HCT116 (cell line): ENCODE measurements around the gene CEP41. TPM values are rescaled to one million over a fixed set of nuclear protein-coding genes. Genes with fewer than 3 reads are reported as not detected.

Experiments
- ATAC-seq: fragments of 200-7000 bp; cut with Tn5 transposase; 2 replicates; pipeline ENCODE4 v1.9.1; 2020; ENCODE audit warnings: mild to moderate bottlenecking, moderate library complexity
- BruUV-seq: library from RNA; stranded (reverse); fragments of 400-500 nt; replicated peaks from 2 replicates; lab custom pipeline; 2021; lab: Mats Ljungman, UMichigan
- CTCF ChIA-PET: fragments of 300-600 bp; sonication (Branson Sonifier 250); formaldehyde crosslinking; loops from one replicate; lab custom pipeline; 2021; ENCODE audit warnings: antibody characterized with exemption; lab: Charles Lee
- POLR2A ChIA-PET: fragments of 300-600, 350-600 bp; sonication (Branson Sonifier 250); formaldehyde crosslinking; loops from one replicate; lab custom pipeline; 2021; ENCODE audit warnings: antibody characterized with exemption; lab: Charles Lee
- RAD21 ChIA-PET, 2 experiments: fragments of 300-600 bp; sonication (Branson Sonifier 250); formaldehyde crosslinking; loops; one replicate each; lab custom pipeline; 2023; ENCODE audit warnings: low total read pairs in 2 of 2; ENCODE audit not compliant: uncharacterized antibody in 2 of 2, unreplicated experiment in 2 of 2, low non-redundant PET in 1 of 2; lab: Charles Lee
- DNase-seq: peaks from one replicate; pipeline ENCODE4 v3.0.0-alpha.2; 2010; ENCODE audit warnings: low read depth, low spot score
- H2AFZ ChIP-seq: fragments of 200-600 bp; shearing (Covaris generic), sonication (generic); 2 replicates; pipeline ENCODE4 v1.6.1; 2017; ENCODE audit warnings: low read depth, mixed run types, mixed read lengths, antibody characterized with exemption, low read length; ENCODE audit not compliant: poor library complexity, severe bottlenecking
- H3K27ac ChIP-seq: 2 replicates; pipeline ENCODE4 v1.5.1; 2012; ENCODE audit warnings: low read depth, low read length
- H3K27me3 ChIP-seq: fragments of 200-600 bp; sonication (generic); 2 replicates; pipeline ENCODE4 v1.6.1; 2016; ENCODE audit warnings: mixed run types, low read length, mixed read lengths; ENCODE audit not compliant: insufficient read depth
- H3K36me3 ChIP-seq, 2 experiments: fragments of 200-500 bp in 1 of 2; fragments of 200-600 bp in 1 of 2; sonication (Bioruptor generic) in 1 of 2; sonication (generic) in 1 of 2; 2 replicates each; pipeline versions ENCODE4 v1.5.1 to v1.6.1; 2014 to 2016; ENCODE audit warnings: low read length in 2 of 2, inconsistent platforms in 1 of 2, mixed read lengths in 1 of 2, mixed run types in 1 of 2; ENCODE audit not compliant: insufficient read depth in 2 of 2, control insufficient read depth in 1 of 2
- H3K4me1 ChIP-seq, 2 experiments: fragments of 200-600 bp in 1 of 2; sonication (generic) in 1 of 2; 2 replicates each; pipeline versions ENCODE4 v1.5.1 to v1.6.1; 2012 to 2017; ENCODE audit warnings: low read length in 2 of 2, inconsistent platforms in 1 of 2, mild to moderate bottlenecking in 1 of 2, mixed read lengths in 1 of 2, mixed run types in 1 of 2, moderate library complexity in 1 of 2; ENCODE audit not compliant: insufficient read depth in 2 of 2, control insufficient read depth in 1 of 2
- H3K4me2 ChIP-seq: fragments of 200-600 bp; sonication (generic); 2 replicates; pipeline ENCODE4 v1.6.1; 2017; ENCODE audit warnings: mixed run types, low read length, mixed read lengths
- H3K4me3 ChIP-seq, 2 experiments: fragments of 200-600 bp in 1 of 2; sonication (generic) in 1 of 2; replicated peaks in 1 of 2; 2 replicates each; pipeline ENCODE4 v1.5.1; 2011 to 2016; ENCODE audit warnings: low read length in 2 of 2, control low read depth in 1 of 2, low read depth in 1 of 2, mild to moderate bottlenecking in 1 of 2, mixed read lengths in 1 of 2, mixed run types in 1 of 2
- H3K79me2 ChIP-seq: fragments of 200-600 bp; sonication (generic); 2 replicates; pipeline ENCODE4 v1.6.1; 2017; ENCODE audit warnings: mild to moderate bottlenecking, mixed run types, low read length, moderate library complexity, mixed read lengths; ENCODE audit not compliant: insufficient read depth
- H3K9ac ChIP-seq: fragments of 200-600 bp; sonication (generic); 2 replicates; pipeline ENCODE4 v1.6.1; 2016; ENCODE audit warnings: low read length, mixed read lengths
- H3K9me2 ChIP-seq: fragments of 200-600 bp; sonication (generic), shearing (Covaris generic); 2 replicates; pipeline ENCODE4 v1.6.1; 2017; ENCODE audit warnings: mixed run types, mild to moderate bottlenecking, moderate library complexity; ENCODE audit not compliant: insufficient read depth
- H3K9me3 ChIP-seq, 2 experiments: fragments of 200-500 bp in 1 of 2; fragments of 200-600 bp in 1 of 2; sonication (Bioruptor generic) in 1 of 2; sonication (generic) in 1 of 2; 2 replicates each; pipeline ENCODE4 v1.6.1; 2014 to 2017; ENCODE audit warnings: low read length in 2 of 2, mixed read lengths in 2 of 2, inconsistent platforms in 1 of 2, low read depth in 1 of 2, mild to moderate bottlenecking in 1 of 2, mixed run types in 1 of 2, moderate library complexity in 1 of 2; ENCODE audit not compliant: control insufficient read depth in 1 of 2, insufficient read depth in 1 of 2
- H4K20me1 ChIP-seq: fragments of 200-600 bp; sonication (generic), shearing (Covaris generic); 2 replicates; pipeline ENCODE4 v1.6.1; 2017; ENCODE audit warnings: mixed run types, mild to moderate bottlenecking, moderate library complexity; ENCODE audit not compliant: insufficient read depth
- CBX3 ChIP-seq: IDR thresholded peaks from 2 replicates; pipeline ENCODE4 v1.6.1; 2012; ENCODE audit warnings: low read depth
- CEBPB ChIP-seq: IDR thresholded peaks from 2 replicates; pipeline ENCODE4 v1.6.1; 2012; ENCODE audit warnings: low read depth
- ELF1 ChIP-seq: IDR thresholded peaks from 2 replicates; pipeline ENCODE4 v1.6.1; 2012; ENCODE audit warnings: low read depth, borderline replicate concordance
- EZH2 ChIP-seq: fragments of 200-600 bp; sonication (generic); IDR thresholded peaks from 2 replicates; pipeline ENCODE4 v1.6.1; 2017; ENCODE audit warnings: antibody characterized with exemption, mixed run types
- FOSL1 ChIP-seq: IDR thresholded peaks from 2 replicates; pipeline ENCODE4 v1.6.1; 2012; ENCODE audit warnings: low read depth
- POLR2A ChIP-seq: IDR thresholded peaks from 2 replicates; pipeline ENCODE4 v1.7.0; 2011; ENCODE audit warnings: borderline replicate concordance; ENCODE audit not compliant: insufficient read depth, insufficient read length; ENCODE audit errors: extremely low read depth
- RAD21 ChIP-seq: IDR thresholded peaks from 2 replicates; pipeline ENCODE4 v1.6.1; 2012; ENCODE audit warnings: low read depth, mild to moderate bottlenecking
- SIN3A ChIP-seq: IDR thresholded peaks from 2 replicates; pipeline ENCODE4 v1.6.1; 2012; ENCODE audit warnings: low read depth
- SP1 ChIP-seq: IDR thresholded peaks from 2 replicates; pipeline ENCODE4 v1.6.1; 2012; ENCODE audit warnings: low read depth
- TCF7L2 ChIP-seq: IDR thresholded peaks from 2 replicates; pipeline ENCODE4 v1.7.0; 2011; ENCODE audit warnings: borderline replicate concordance, inconsistent platforms; ENCODE audit not compliant: insufficient read depth, insufficient read length; ENCODE audit errors: extremely low read depth
- YY1 ChIP-seq: IDR thresholded peaks from 2 replicates; pipeline ENCODE4 v1.6.1; 2011; ENCODE audit warnings: low read length, low read depth, moderate library complexity, mild to moderate bottlenecking; ENCODE audit not compliant: insufficient replicate concordance; ENCODE audit errors: extremely low read depth
- ZNF274 ChIP-seq: fragments of 200-500 bp; sonication (Bioruptor generic); IDR thresholded peaks from 2 replicates; pipeline ENCODE4 v1.6.1; 2014; ENCODE audit warnings: mild to moderate bottlenecking, low read depth, low read length, inconsistent platforms
- intact Hi-C: fragments of 100-400 bp; cut with micrococcal nuclease; formaldehyde crosslinking; loops from 2 replicates; pipeline ENCODE4 v1.10.0; 2022
- total RNA-seq: library from RNA; stranded (reverse); gene quantifications from one replicate; pipeline ENCODE4 v1.2.1, GENCODE V29; 2021; ENCODE audit not compliant: unreplicated experiment
- TF ChIP-seq, protein P1 (sequence below): IDR thresholded peaks from 2 replicates; pipeline ENCODE4 v1.6.1; 2011; ENCODE audit warnings: mild to moderate bottlenecking, low read length, moderate library complexity; ENCODE audit not compliant: insufficient replicate concordance; ENCODE audit errors: extremely low read depth
- TF ChIP-seq, protein P2 (sequence below), 3 experiments: fragments of 200-600 bp in 1 of 3; sonication (generic) in 1 of 3; IDR thresholded peaks in 2 of 3; conservative IDR thresholded peaks in 1 of 3; 2 replicates each; pipeline ENCODE4 v1.5.1; 2012 to 2017; ENCODE audit warnings: low read depth in 2 of 3, low read length in 2 of 3, antibody characterized with exemption in 1 of 3, borderline replicate concordance in 1 of 3, control low read depth in 1 of 3, mild to moderate bottlenecking in 1 of 3, mixed read lengths in 1 of 3, mixed run types in 1 of 3, moderate library complexity in 1 of 3; ENCODE audit not compliant: insufficient read depth in 1 of 3

The CEP41 gene
- total RNA-seq, 1 experiment from 2014 or later, result 13.6 TPM

GRCh38 chr7:130436253-130436652, 4.6 kb downstream of the CEP41 start:
- TF ChIP-seq POLR2A (no peak), TCF7L2 (no peak), RAD21 (no peak), CBX3 (no peak), CEBPB (no peak), SP1 (no peak), ELF1 (no peak)
- TF ChIP-seq, protein P1, sequence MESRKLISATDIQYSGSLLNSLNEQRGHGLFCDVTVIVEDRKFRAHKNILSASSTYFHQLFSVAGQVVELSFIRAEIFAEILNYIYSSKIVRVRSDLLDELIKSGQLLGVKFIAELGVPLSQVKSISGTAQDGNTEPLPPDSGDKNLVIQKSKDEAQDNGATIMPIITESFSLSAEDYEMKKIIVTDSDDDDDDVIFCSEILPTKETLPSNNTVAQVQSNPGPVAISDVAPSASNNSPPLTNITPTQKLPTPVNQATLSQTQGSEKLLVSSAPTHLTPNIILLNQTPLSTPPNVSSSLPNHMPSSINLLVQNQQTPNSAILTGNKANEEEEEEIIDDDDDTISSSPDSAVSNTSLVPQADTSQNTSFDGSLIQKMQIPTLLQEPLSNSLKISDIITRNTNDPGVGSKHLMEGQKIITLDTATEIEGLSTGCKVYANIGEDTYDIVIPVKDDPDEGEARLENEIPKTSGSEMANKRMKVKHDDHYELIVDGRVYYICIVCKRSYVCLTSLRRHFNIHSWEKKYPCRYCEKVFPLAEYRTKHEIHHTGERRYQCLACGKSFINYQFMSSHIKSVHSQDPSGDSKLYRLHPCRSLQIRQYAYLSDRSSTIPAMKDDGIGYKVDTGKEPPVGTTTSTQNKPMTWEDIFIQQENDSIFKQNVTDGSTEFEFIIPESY, result no peak
- DNase-seq (no peak), ATAC-seq (no peak)
- no peak overlapping the region for H3K4me2 ChIP-seq
- H3K79me2 ChIP-seq, result no peaks in the 10 kb centered on the region
- no peak overlapping the region for H3K27ac ChIP-seq
- BruUV-seq, result no TSS peak
- no peaks in the 10 kb centered on the region for H3K36me3 ChIP-seq
- H3K4me1 ChIP-seq, result peaks cover 7 to 28% of the 10 kb centered on the region in 2 experiments
- intact Hi-C loops, result no loop called here
- H3K9me3 ChIP-seq, result no peaks in the 10 kb centered on the region
- H3K27me3 ChIP-seq, result no peaks in the 10 kb centered on the region
- H2AFZ ChIP-seq, result no peak overlapping the region
- POLR2A ChIA-PET, result no interaction called here
- H4K20me1 ChIP-seq, result no peaks in the 10 kb centered on the region
- CTCF ChIA-PET, result no interaction called here
- 0 out of 2 replicates have a peak, but pooled peaks cover 3% of the 10 kb centered on the region for H3K9me2 ChIP-seq
- no peak overlapping the region for H3K9ac ChIP-seq
- RAD21 ChIA-PET, result no interaction called here
- no peak overlapping the region for H3K4me3 ChIP-seq

GRCh38 chr7:130435311-130435854, 5.4 kb downstream of the CEP41 start:
- H3K27me3 ChIP-seq, result no peaks in the 10 kb centered on the region
- no peak overlapping the region for H3K9ac ChIP-seq
- intact Hi-C loops, result no loop called here
- no peak overlapping the region for H3K4me3 ChIP-seq
- H3K9me3 ChIP-seq, result no peaks in the 10 kb centered on the region
- H3K79me2 ChIP-seq, result no peaks in the 10 kb centered on the region
- H2AFZ ChIP-seq, result no peak overlapping the region
- BruUV-seq, result no TSS peak
- DNase-seq (no peak), ATAC-seq (no peak)
- H3K9me2 ChIP-seq, result 0 out of 2 replicates have a peak, but pooled peaks cover 3% of the 10 kb centered on the region
- peaks cover 5 to 21% of the 10 kb centered on the region in 2 experiments for H3K4me1 ChIP-seq
- POLR2A ChIA-PET, result no interaction called here
- H3K4me2 ChIP-seq, result no peak overlapping the region
- RAD21 ChIA-PET, result no interaction called here
- CTCF ChIA-PET, result no interaction called here
- no peaks in the 10 kb centered on the region for H4K20me1 ChIP-seq
- H3K36me3 ChIP-seq, result no peaks in the 10 kb centered on the region
- H3K27ac ChIP-seq, result no peak overlapping the region
- TF ChIP-seq, protein P1, result no peak
- TF ChIP-seq CEBPB (no peak), YY1 (no peak), SIN3A (no peak), EZH2 (no peak), FOSL1 (no peak), RAD21 (no peak), ZNF274 (no peak), ELF1 (no peak)
- TF ChIP-seq, protein P2, sequence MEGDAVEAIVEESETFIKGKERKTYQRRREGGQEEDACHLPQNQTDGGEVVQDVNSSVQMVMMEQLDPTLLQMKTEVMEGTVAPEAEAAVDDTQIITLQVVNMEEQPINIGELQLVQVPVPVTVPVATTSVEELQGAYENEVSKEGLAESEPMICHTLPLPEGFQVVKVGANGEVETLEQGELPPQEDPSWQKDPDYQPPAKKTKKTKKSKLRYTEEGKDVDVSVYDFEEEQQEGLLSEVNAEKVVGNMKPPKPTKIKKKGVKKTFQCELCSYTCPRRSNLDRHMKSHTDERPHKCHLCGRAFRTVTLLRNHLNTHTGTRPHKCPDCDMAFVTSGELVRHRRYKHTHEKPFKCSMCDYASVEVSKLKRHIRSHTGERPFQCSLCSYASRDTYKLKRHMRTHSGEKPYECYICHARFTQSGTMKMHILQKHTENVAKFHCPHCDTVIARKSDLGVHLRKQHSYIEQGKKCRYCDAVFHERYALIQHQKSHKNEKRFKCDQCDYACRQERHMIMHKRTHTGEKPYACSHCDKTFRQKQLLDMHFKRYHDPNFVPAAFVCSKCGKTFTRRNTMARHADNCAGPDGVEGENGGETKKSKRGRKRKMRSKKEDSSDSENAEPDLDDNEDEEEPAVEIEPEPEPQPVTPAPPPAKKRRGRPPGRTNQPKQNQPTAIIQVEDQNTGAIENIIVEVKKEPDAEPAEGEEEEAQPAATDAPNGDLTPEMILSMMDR (IDR thresholded peaks at IDR 0.05 in 2 of 3, conservative IDR thresholded peaks at IDR 0.05 in 1 of 3; ENCODE audit: borderline replicate concordance in 1 of 3, insufficient read depth in 1 of 3, low read depth in 2 of 3, low read length in 2 of 3), result no peak
